ENCODE data around the gene MDM2.

The MDM2 gene

DNA sequence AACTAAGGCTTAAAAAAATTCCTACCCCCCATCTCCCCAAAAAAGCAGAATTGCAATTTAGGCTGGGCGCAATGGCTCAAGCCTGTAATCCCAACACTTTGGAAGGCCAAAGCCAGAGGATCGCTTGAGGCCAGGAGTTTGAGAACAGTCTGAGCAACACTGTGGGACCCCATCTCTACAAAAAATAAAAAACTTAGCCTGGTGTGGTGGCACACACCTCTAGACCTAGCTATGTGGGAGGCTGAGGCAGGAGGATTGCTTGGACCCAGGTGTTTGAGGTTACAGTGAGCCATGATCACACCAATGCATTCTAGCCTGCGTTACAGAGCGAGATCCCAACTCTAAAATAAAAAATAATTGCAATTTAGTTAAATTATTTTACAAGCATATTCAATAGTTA is 70.9 kb downstream of the MDM2 start:
- no peak for DNase-seq (ENCODE audit: low spot score)

DNA sequence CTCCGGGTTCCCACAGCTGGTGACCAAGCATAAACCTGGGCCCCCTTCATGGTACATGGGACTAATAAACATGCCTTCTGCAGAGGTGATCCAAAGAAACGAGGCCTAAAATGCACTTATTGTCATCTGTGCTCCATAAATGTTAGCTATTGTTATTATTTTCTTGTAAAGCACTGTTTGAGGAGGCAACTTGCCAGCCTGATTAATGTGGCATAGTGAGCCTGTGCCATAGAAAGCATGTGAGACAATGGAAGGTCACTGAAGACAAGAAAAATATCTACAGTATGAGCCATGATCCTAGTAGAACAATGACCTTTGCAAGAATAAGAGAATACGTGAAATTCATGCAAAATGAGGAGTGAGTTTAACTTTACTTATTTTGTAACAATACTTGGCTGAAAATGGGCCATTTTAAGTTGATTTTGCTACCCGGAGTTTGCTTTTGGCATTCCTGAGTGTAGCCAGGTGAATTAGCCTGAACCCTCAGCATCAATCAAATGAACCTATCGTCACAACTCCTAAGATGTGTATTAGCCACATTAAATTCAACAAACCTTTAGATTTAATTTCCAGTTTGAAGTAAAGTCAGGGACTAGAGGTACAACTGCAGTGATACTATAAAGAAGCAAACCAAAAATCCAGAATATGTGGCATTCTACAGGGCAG is 72.8 kb downstream of the MDM2 start:
- no peak for DNase-seq (ENCODE audit: low spot score)

GRCh38 chr12:68882251-68882964 is 74.4 kb downstream of the MDM2 start:
- DNase-seq (ENCODE audit: low spot score) = no peak

DNA sequence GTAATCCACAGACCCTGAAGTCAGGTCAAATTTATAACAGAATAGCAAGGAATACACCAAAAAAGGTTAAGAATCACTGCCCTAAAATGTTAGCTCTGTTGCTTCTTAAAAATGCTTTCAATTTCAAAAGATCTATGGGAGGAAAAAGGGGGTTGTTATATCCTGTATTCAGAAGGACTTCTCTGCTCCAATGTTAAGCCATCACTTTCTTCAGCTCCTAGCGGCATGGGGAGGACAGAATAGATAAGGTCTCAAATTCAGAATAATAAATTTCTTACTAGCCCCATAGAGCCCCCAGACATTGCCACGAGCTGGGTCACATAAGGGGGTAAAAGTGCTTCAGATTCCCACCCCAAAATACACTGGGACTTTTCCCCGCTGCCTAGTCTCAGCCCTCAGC is 75.2 kb downstream of the MDM2 start:
- no peak for DNase-seq (ENCODE audit: low spot score)

GRCh38 chr12:68884251-68884650 is 76.3 kb downstream of the MDM2 start:
- no peak for DNase-seq (ENCODE audit: low spot score)

DNA sequence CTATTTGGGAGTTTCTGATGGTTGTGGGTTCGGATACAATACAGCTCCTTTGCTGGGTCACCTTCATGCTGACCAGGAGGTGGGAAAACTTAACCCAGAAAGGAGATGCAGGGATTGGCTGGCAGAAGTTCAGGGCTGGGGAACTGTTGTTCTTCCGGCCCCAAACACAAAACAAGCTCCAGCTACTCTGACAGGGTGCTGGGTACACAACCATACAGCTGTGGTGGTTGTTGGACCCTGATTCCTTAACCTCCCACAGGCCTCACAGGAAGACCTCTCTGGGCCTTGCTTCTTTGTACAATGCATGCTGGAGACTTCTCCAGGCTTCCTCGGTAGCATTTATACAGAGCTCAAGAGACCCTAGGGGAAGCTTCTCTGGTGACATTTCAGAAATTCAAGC is 77.4 kb downstream of the MDM2 start:
- DNase-seq (ENCODE audit: low spot score) = no peak

DNA sequence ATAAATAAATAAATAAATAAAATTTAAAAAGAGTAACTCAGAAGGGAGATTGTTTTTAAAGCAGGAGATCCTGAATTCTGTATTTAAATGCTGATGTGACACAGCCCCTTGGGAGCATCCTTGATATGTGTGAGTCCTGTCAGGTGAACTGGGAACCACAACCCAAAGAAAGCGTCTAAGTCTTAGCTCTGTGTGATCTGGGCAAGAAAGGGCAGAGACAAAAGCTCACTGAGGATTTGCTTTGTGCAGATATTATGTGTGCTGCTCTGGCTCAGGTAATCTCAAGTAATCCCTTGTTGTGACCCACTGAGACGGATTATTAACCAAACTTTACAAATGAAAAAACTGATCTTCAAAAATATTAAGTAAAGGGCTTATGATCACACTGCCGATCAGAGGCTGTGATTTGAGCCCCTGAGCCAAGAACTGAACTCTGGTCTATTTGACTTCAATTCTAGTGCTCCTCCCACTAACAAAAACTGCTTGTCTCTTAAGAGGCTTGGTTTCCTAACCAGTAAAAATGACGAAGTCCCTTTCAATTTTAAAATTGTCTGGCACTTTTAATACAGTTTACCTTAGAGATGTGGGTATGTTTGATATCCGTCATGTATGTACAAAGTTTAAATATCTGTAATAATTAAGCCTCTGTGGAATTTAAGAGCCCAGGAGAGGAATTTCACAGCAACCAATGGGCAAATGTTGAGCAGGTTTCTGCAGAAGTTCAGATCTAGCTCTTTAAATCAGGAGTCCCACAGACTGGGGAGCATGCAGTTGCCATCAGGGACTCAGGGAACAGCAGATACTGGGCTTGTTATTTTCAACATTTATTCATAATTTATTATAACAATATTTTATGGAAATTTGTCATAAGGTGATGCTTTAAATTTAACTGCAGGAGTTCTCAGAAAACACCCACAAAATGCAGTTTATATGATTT is 78.9 kb downstream of the MDM2 start:
- no peak for DNase-seq (ENCODE audit: low spot score)

GRCh38 chr12:68887641-68888040 is 79.7 kb downstream of the MDM2 start:
- DNase-seq (ENCODE audit: low spot score) = no peak

DNA sequence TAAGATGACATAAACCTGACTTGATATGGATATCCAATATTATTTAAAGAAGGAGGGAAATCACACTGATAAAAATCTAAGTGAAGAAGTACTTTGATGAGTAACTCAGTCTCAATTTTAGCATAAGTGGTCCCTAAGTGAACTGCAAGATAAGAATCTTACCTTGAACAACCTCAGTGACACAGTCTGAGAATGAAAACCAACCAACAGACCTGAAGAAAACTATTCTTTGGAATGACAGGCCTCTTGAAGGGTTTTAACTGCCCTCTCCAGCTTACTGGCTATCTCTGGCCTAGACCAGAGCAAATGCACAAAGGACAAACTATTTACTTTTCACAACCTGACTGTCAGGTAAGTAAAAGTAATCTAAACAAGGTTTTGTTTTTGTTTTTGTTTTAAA is 80.3 kb downstream of the MDM2 start:
- DNase-seq (ENCODE audit: low spot score) = no peak

DNA sequence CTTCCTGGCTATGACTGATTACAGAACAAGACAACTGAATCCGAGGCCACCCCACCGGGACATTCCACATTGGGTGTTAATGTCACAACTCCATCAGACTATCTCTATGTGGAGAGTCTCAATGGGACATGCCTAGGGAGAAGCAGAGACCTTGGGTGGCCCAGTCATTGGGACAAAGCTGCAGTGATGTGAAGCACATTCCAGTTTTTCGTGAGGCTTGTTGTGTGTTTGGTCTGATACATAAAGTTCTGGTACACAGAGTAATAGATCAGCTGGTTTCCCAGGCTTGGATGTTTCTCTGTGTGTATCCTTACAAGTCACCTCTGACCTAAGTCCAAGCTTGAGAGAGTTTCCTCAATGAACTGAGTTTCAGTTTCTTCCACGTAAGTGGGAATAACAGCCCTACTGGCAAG is 82.7 kb downstream of the MDM2 start:
- no peak for DNase-seq (ENCODE audit: low spot score)

DNA sequence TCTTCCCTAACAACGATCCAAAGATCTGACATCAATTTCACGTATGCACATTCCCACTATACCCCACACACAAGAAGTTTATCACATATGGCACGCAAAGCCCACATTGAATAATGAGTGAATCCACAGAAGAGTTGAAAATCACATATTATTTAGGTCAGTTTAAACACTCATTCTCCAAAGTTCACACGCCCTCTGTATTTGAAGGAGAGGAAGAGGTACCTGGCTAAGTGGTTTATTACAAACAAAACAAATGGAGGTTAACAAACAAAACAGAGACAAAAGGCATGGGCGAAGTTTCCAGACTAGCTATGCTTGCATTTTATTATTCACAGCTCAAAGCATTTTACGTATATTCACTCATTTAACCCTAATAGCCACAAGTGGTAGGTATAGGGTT is 83.2 kb downstream of the MDM2 start:
- no peak for DNase-seq (ENCODE audit: low spot score)

DNA sequence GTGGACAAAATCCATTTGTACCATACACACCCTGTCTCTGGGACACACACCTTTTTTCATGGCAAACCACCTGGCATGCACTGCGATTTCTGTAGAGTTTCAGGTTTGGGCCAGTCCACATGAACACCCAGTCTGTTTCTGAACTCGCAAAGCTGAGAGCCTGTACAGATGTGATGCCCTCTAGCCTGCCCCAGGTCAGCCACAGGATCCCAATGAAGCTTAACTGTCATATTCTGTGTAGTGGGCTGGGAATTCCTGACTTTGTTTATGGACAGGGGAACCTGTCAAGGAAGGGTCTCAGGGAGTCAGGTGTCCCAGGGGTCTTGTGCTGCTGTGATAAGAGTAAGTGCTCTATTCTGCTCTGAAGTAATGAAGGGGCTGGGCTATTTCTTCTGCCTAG is 85.2 kb downstream of the MDM2 start:
- no peak for DNase-seq (ENCODE audit: low spot score)

GRCh38 chr12:68893741-68894140 is 85.8 kb downstream of the MDM2 start:
- DNase-seq (ENCODE audit: low spot score) = no peak

- DNase-seq (ENCODE audit: low spot score) = no peak
Observed at GRCh38 chr12:68894276-68894855, 86.4 kb downstream of the MDM2 start.

GRCh38 chr12:68896881-68897540 is 89.0 kb downstream of the MDM2 start:
- no peak for DNase-seq (ENCODE audit: low spot score)

GRCh38 chr12:68899251-68899771 is 91.3 kb downstream of the MDM2 start:
- no peak for DNase-seq (ENCODE audit: low spot score)

GRCh38 chr12:68900241-68900640 is 92.3 kb downstream of the MDM2 start:
- DNase-seq (ENCODE audit: low spot score) = no peak

All from SW480 (cell line).